Ovary (tissue), 3 donors: ENCODE results near the gene IPO9.

ENCODE experiments used
- CTCF ChIP-seq, 3 donors: fragments of 450-650 bp in 2 of 3; fragments of 200-600 bp in 1 of 3; IDR thresholded peaks; one replicate each; pipeline versions ENCODE4 v1.5.1 to v1.8.0; 2016 to 2022; ENCODE audit warnings: antibody characterized with exemption in 3 of 3, mild to moderate bottlenecking in 1 of 3
- EP300 ChIP-seq: sonication (generic); formaldehyde crosslinking; IDR thresholded peaks from one replicate; pipeline ENCODE4 v1.6.1; 2017; ENCODE audit warnings: antibody characterized with exemption
- POLR2A ChIP-seq: fragments of 450-650 bp; IDR thresholded peaks from one replicate; pipeline ENCODE4 v1.6.1; 2017; ENCODE audit warnings: antibody characterized with exemption, mild to moderate bottlenecking, moderate library complexity
- donor health status: DM: no; HTN: no; CAD: no.

- TF ChIP-seq CTCF (IDR thresholded peaks at IDR 0.05) (no peak), POLR2A (no peak), EP300 (no peak)
Measured at GRCh38 chr1:201834621-201835020, 5.7 kb downstream of the IPO9 start.
